Occipital lobe (tissue), 2 donors: ENCODE measurements around the gene CYP2W1. TPM values are rescaled to one million over a fixed set of nuclear protein-coding genes. Genes with fewer than 3 reads are reported as not detected.
"Not testable (repeated sequence)": the region's sequence is repeated elsewhere in the genome, so short reads cannot be mapped to it uniquely, and the experiment has no call there.

Source experiments
- DNase-seq: peaks from one replicate; lab custom pipeline; 2025; lab: John Stamatoyannopoulos, UW
- total RNA-seq: library from RNA; depleted of rRNA; stranded (reverse); fragments of >200 nt; gene quantifications from one replicate; pipeline ENCODE4 v1.2.3, GENCODE V29; 2014

Gene CYP2W1
- not detected for total RNA-seq

- DNase-seq = no peak
Observed at GRCh38 chr7:983004-983615, at the start of gene CYP2W1. TSS of gene CYP2W1 (plus strand) at chr7:983181. CDS start at chr7:983212, 31 bp downstream.

GRCh38 chr7:934469-935163 lies 48.4 kb upstream of the CYP2W1 start:
- no peak for DNase-seq

GRCh38 chr7:935164-935873 lies 47.7 kb upstream of the CYP2W1 start:
- DNase-seq = no peak

GRCh38 chr7:935874-936385 lies 47.1 kb upstream of the CYP2W1 start:
- no peak for DNase-seq

- no peak for DNase-seq
Observed at GRCh38 chr7:936386-937054, 46.5 kb upstream of the CYP2W1 start.

GRCh38 chr7:937856-938484 lies 45.0 kb upstream of the CYP2W1 start:
- no peak for DNase-seq

GRCh38 chr7:938546-939185 lies 44.3 kb upstream of the CYP2W1 start:
- no peak for DNase-seq

- no peak for DNase-seq
Observed at GRCh38 chr7:939843-940242, 43.1 kb upstream of the CYP2W1 start.

- DNase-seq = no peak
Observed at GRCh38 chr7:940599-941408, 42.2 kb upstream of the CYP2W1 start.

GRCh38 chr7:943793-944192 lies 39.2 kb upstream of the CYP2W1 start:
- DNase-seq = not testable (repeated sequence)

GRCh38 chr7:944744-945143 lies 38.2 kb upstream of the CYP2W1 start:
- no peak for DNase-seq

GRCh38 chr7:945147-945555 lies 37.8 kb upstream of the CYP2W1 start:
- DNase-seq = no peak

- DNase-seq = no peak
Observed at GRCh38 chr7:945556-946255, 37.3 kb upstream of the CYP2W1 start.

GRCh38 chr7:946256-946996 lies 36.6 kb upstream of the CYP2W1 start:
- no peak for DNase-seq

- no peak for DNase-seq
Observed at GRCh38 chr7:947391-948210, 35.4 kb upstream of the CYP2W1 start.

- DNase-seq = no peak
Observed at GRCh38 chr7:949021-949934, 33.7 kb upstream of the CYP2W1 start.
